GM15510 (cell line): ENCODE data around the gene MAB21L4.

Source experiments
- POLR2A ChIP-seq: IDR thresholded peaks from 3 replicates; pipeline ENCODE4 v1.6.1; 2011; ENCODE audit warnings: borderline replicate concordance; ENCODE audit not compliant: insufficient read length; ENCODE audit errors: extremely low read depth

Gene MAB21L4

DNA sequence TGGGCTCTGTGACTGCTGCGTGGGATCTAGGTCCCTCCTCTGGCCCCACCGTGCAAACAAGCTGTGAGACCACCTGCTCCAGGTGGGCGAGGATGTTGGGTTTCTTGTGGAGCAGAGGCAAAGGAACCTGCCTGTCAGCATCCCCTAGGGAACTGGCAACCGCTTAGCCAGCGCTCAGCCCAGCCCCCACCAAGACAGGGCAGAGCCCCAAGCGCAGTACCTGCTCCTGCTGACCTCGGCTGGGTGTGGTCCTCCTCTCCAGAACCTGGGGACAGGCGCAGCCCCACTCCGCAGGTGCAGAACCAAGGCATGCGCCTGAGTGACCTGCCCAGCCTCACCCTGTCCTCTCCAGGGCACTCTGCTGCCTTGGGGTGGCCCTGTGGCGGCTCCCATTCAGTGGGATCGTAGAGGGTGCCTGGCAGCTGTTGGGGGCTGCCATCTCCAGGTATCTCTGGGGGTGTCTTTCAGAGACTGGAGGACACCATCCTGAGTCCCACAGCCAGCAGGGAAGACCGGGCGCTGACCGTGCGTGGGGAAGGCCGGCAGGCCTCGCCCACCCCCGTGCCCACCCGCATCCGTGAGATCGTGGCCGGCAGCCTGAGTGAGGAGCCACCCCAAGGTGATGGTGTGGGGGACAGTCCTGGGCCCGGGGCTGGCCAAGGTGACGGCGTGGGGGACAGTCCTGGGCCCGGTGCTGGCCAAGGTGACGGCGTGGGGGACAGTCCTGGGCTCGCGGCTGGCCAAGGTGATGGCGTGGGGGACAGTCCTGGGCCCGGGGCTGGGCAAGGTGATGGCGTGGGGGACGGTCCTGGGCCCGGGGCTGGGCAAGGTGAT is 22.5 kb upstream of the MAB21L4 start:
- no peak for TF ChIP-seq POLR2A

DNA sequence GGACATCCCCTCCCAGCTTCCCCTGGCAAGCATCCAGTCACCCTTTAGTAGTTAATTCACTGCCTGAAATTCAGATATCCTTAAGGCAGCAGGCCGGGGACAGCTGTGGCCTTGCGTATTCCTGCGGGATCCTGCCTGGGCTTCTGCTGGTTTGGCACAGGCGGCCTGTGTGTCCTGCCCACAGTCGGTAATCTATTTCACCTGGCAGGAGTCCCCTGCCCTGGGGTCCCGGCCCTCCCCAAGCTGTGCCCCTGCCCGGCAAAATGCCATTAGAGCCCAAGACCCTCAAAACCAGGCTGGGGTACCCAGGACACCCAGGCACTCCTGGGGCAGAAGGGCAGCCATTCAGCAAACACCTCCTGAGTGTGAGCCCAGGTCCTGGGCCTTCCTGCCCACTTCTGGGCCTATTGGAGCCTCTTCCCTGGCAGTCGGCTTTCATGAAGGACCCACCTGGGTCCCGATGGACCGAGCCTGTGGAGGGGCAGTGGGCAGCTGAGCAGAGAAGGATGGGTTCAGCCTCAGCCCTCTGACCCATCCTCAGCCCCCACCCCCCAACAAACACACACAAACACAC is 21.8 kb upstream of the MAB21L4 start:
- TF ChIP-seq POLR2A: no peak

DNA sequence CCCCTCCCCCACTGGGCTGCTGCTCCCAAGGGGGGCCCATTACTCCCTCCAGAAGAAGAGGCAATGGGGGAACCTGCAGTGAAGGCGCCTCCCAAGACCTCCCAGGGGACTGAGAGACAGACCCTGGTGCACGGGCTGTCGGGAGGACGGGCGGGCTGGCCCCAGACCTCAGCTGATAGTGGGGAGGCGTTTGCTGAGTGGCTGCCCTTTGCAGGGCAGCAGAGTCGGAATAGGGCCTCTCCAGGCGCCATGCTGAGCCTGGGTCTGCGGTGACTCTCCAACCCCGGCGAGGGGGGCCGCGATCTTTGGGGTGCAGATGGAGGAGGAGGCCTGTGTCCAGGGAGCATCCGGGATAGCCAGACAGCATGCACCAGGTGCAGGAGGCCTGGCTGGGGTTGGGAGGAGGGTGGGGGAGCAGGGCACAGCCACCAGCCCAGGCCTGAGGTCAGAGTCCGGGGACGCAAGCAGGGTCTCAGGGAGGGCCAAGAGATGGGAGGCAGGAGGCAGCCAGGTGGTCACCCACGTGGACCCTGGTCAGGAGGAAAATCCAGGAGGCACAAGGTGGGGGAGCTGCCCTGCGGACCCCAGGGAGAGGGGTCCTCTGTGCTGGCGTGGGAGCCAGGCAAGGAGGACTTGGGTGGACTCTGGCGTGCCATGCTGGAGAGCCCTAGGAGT is 21.2 kb upstream of the MAB21L4 start:
- TF ChIP-seq POLR2A: no peak

DNA sequence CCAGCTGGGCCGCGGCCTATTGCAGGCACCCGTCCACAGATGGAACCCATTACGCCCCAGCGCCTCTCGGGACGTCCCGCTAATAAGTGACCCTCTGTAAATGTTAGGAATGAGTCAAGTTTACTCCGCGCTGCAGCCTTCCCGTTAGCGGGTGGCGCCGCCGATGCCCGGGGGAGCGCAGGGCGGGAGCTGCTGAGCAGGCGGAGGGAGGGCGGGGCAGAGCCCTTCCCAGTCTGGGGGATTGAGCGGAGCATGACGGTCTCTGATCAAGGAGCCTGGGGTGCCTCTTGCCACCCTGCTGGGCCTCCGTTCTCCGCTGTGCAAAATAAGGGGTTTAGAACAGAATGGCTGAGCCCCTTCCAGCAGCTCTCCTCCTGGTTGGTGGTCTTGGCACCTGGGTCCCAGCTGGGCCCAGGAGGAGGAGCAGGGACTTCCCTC is 20.6 kb upstream of the MAB21L4 start:
- TF ChIP-seq POLR2A: no peak

GRCh38 chr2:240915526-240916341 is 19.8 kb upstream of the MAB21L4 start:
- TF ChIP-seq POLR2A: no peak

DNA sequence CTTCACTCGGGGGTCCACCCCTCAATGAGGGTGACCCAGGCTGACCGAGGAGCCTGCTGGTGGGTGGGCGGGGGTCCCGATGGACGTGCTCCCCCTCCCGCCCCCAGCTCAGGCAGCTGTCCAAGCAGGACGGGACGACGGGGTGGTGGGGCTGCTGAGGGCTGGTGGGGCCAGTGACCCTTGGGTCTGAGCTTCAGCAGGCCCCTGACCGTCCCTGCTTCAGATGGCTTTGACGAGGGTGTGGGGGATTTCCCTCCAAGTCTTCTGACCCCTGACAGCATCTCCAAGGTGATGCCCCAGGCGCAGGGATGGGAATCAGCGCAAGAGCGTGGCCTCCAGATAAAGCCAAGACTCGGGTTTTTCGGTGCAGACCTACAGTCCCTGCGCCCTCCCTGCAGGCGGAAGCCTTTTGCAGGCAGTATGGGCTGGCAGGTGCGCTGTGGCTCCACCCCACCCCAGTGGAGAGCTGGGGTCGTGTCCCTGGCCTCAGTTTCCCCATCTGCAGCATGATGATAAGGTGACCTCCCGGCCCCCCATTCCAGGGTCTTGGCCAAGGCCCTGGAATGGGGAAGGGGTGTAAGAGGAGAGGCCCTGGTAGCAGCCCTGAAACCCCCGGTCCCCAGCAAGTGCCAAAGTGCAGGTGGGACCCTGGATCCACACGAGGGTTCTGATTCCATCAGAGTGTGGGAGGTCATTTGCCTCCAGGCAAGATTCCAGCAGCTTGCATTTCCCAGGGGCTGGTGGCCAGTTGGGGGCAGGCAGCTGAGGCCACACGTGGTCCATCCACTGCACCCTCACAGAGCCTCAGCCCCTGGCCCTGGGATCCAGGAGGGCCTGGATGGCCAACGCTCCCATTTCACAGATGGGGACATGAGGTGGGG is 18.9 kb upstream of the MAB21L4 start:
- no peak for TF ChIP-seq POLR2A

GRCh38 chr2:240913810-240914644 is 18.1 kb upstream of the MAB21L4 start:
- TF ChIP-seq POLR2A: no peak

DNA sequence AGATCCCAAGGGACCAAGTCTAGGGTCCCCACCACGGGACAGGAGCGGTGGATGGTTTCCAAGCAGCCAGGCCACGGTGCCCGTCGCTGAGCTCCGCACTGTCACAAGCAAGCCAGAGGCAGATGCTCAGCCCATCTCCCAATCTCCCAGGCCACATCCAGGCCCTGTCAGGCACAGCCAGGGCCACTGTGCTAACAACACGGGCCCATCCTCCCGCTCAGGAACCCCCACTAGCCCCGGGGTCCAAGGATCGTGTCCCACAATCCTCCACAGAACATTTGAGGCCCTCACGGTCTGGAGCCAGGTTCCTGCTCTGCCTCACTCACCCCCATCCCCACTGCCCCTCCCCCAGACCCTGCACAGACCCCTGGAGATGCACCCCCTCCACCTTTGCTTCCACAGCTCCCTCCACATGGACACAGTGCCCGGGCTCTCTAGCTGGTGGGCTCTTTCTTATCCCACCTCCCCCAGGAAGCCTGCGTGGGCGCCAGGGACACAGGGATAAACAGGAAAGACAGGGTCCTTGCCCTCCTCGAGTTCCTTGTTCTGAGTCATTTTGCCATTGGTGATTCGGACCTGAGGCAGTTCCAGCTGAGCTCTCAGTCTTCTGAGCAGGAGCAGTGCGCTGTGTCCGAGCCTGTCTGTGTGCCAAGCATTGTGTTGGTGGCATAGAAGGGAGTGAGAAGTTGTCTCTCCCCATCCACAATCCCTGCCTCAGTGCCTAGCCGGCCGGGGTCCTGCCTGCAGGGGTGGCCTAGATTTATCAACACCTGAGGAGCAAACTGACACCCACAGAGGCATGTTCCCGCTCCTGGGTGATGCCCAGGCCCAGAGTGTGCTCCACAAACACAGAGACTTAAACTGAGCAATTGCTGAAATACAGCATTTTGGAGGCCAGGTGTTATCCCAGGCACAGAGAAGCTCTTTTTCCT is 17.2 kb upstream of the MAB21L4 start:
- no peak for TF ChIP-seq POLR2A

DNA sequence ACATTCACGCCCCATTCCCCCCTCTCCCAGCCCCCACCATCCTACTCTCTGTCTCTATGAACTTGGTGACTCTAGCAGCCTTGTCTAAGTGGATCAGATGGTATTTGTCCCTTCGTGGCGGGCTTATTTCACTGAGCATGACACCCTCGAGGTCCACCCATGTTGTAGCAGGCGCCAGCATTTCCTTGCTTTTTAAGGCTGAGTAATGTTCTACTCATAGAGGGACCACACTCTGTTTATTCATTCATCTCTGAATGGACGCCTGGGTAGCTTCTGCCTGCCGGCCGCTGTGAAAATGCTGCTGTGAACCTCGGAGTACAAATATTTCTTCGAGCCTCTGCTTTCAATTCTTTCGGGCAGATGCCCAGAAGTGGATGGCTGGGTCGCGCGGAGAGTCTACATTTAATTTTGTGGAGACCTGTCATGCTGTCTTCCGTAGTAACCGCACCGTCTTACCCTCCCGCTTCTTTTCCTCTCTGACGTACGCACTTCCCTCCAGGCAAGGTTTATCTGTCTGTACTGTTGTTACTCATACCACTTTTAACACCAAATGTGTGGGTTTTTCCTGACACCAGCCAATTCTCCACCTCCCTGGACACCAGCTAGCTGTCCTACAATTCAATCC is 15.8 kb upstream of the MAB21L4 start:
- no peak for TF ChIP-seq POLR2A

GRCh38 chr2:240909216-240909974 is 13.4 kb upstream of the MAB21L4 start:
- no peak for TF ChIP-seq POLR2A

DNA sequence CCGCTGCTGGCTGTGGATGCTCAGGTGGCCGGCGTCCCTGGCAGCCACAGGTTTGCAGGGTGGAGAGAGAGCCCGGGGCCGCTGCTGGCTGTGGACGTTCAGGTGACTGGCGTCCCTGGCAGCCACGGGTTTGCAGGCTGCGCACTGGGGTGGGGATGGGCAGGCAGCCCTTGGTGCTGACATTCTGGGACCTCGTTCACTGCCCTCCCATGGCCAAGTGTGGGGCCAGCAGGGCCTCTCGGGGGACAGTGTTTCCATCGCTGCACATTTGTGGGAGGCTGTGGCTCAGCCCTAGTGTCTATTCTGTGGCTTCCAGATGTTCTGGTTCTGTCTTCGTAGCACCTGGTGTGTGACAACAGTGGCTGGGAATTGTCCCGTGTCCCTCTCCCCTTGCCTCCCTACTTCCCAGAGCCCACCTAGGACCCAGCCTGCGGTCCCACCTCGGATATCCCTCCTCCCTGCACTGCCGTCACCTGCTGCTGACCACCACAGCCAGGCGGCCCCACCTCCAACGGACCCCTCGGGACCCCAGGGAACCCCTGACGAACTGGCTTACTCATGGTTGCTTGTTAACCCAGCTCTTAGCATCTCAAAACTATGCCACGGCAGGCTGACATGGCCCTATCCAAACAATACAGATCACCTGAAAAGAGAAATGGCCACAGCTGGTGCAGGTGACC is 11.1 kb upstream of the MAB21L4 start:
- TF ChIP-seq POLR2A: no peak
